Measurements from ENCODE around the gene NRN1L.

The NRN1L gene

GRCh38 chr16:67882374-67883145 lies 2.1 kb upstream of the NRN1L start:
- Mint-ChIP-seq H3K9me3 (no peaks in the 10 kb centered on the region), H3K36me3 (peaks cover 57 to 64% of the 10 kb centered on the region in 2 donors), H3K4me1 (peaks cover 4 to 14% of the 10 kb centered on the region in 2 donors), H3K4me3 (no peak overlapping the region), H3K27ac (no peak overlapping the region), H3K27me3 (no peaks in the 10 kb centered on the region)
- ATAC-seq (replicated peaks) (no peak), DNase-seq (no peak)

GRCh38 chr16:67883146-67883871 lies 1.4 kb upstream of the NRN1L start:
- H3K4me1 Mint-ChIP-seq: peaks cover 4 to 14% of the 10 kb centered on the region in 2 donors
- peak overlapping the region; percentile 3 for H3K27ac Mint-ChIP-seq
- no peaks in the 10 kb centered on the region for H3K9me3 Mint-ChIP-seq
- peaks cover 56 to 58% of the 10 kb centered on the region in 2 donors for H3K36me3 Mint-ChIP-seq
- DNase-seq: no peak
- no peaks in the 10 kb centered on the region for H3K27me3 Mint-ChIP-seq
- H3K4me3 Mint-ChIP-seq: no peak overlapping the region
- peak; percentile 7 to 10 for ATAC-seq (replicated peaks)

GRCh38 chr16:67883872-67884261 lies 818 bp upstream of the NRN1L start:
- H3K27ac Mint-ChIP-seq: no peak overlapping the region
- peaks cover 4 to 14% of the 10 kb centered on the region in 2 donors for H3K4me1 Mint-ChIP-seq
- no peaks in the 10 kb centered on the region for H3K27me3 Mint-ChIP-seq
- H3K4me3 Mint-ChIP-seq: no peak overlapping the region
- DNase-seq (peak; percentile 37), ATAC-seq (replicated peaks) (peak; percentile 89 to 92)
- H3K9me3 Mint-ChIP-seq: no peaks in the 10 kb centered on the region
- peaks cover 53 to 54% of the 10 kb centered on the region in 2 donors for H3K36me3 Mint-ChIP-seq

DNA sequence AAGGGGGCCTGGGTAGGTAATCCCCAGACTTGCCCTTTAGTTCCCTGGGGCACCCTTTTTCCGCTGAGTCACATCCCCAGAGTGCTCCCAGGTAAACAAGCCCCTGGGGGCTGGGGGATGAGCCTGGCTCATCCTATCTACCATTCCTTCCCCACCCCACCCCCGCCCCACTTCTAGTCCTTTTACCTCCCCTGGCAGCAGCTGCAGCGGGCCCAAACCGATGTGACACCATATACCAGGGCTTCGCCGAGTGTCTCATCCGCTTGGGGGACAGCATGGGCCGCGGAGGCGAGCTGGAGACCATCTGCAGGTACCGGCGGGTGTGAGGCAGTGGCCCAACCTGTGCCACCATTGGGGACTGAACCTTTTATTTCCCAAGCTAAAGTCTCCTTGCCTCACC lies 860 bp downstream of the NRN1L start:
- Mint-ChIP-seq H3K9me3 (no peaks in the 10 kb centered on the region), H3K36me3 (peaks cover 38 to 40% of the 10 kb centered on the region in 2 donors), H3K27ac (no peak overlapping the region), H3K27me3 (no peaks in the 10 kb centered on the region), H3K4me3 (no peak overlapping the region), H3K4me1 (peaks cover 4 to 14% of the 10 kb centered on the region in 2 donors)
- no peak for ATAC-seq (replicated peaks)
- no peak for DNase-seq

GRCh38 chr16:67885976-67886375 lies 1.3 kb downstream of the NRN1L start:
- Mint-ChIP-seq H3K9me3 (no peaks in the 10 kb centered on the region), H3K4me3 (no peak overlapping the region), H3K4me1 (peaks cover 4 to 14% of the 10 kb centered on the region in 2 donors), H3K27ac (no peak overlapping the region), H3K36me3 (peaks cover 33 to 38% of the 10 kb centered on the region in 2 donors), H3K27me3 (no peaks in the 10 kb centered on the region)
- ATAC-seq (replicated peaks) (no peak), DNase-seq (no peak)

GRCh38 chr16:67886387-67886786 lies 1.7 kb downstream of the NRN1L start:
- Mint-ChIP-seq H3K27me3 (no peaks in the 10 kb centered on the region), H3K27ac (no peak overlapping the region), H3K4me3 (no peak overlapping the region), H3K9me3 (no peaks in the 10 kb centered on the region), H3K4me1 (peaks cover 4 to 14% of the 10 kb centered on the region in 2 donors), H3K36me3 (peaks cover 29 to 34% of the 10 kb centered on the region in 2 donors)
- DNase-seq: no peak
- ATAC-seq (replicated peaks): no peak

DNA sequence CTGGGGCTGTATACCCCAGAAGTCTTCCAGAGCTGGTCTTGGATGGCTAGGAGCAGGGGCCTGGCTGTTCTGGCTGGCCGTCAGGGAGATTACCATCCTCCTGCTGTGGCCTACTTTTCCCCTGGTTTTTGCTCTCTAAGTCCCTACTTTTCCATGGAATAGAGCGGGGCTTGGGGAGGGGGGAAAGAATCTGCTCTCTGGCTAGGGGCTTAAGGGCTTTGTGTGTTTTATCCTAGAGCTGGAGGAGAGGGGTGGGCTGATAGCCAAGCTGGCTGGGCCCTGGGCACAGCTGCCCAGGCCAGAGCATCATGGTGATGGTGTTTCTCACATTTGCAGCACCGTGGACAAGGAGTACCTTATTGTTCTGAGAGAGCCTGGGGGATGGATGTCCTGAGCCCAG lies 3.6 kb downstream of the NRN1L start:
- Mint-ChIP-seq H3K27ac (no peak overlapping the region), H3K4me3 (no peak overlapping the region), H3K36me3 (peaks cover 13 to 18% of the 10 kb centered on the region in 2 donors), H3K27me3 (no peaks in the 10 kb centered on the region), H3K9me3 (no peaks in the 10 kb centered on the region), H3K4me1 (peaks cover 3 to 11% of the 10 kb centered on the region in 2 donors)
- ATAC-seq (replicated peaks) (no peak), DNase-seq (no peak)

GRCh38 chr16:67892375-67892774 lies 7.7 kb downstream of the NRN1L start:
- Mint-ChIP-seq H3K27ac (peak overlapping the region; percentile 62), H3K4me1 (peaks cover 17 to 20% of the 10 kb centered on the region in 2 donors), H3K4me3 (peak overlapping the region; percentile 91 to 95), H3K9me3 (no peaks in the 10 kb centered on the region), H3K36me3 (peaks cover 0 to 3% of the 10 kb centered on the region in 2 donors), H3K27me3 (no peaks in the 10 kb centered on the region)
- no peak for ATAC-seq (replicated peaks)
- no peak for DNase-seq

DNA sequence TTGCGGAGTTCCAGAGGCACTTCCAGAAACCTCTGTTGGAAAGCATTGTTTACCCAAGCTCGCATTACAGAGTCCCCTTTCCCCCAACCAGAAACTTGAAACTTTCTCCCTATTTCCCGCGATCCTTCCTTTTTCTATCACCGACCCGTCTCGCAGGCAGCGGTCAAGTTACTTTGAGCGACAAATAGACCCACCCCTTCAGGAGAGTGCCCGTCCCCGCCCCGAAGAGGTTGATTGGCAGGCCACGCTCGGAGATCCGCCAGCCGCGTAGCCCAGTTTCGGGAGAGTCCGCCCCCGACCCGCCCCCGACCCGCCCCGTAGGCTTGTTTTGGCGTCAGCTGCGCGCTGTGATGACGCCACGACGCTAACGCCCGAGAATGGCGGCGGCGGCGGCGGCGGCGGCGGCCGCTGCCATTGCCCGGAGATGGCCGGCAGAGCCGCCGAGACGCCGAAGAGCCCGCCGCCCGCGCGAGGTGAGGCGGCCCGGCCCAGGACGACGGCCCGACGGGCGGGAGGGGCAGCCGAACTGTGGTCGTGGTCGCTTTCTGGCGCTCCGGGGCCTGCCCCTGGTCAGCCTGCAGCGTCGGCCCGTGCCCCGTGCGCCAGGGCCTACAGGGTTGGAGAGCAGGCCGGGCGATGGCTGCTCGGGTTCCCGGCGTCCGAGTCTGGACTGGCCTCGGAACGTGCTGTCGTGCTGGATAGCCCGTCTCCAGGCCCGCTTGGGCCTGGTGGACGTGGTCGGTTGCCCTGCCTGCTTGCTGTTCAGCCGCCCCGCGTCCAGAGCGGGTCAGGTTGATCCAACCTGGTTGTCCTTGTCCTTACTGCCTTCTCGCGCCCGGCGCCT lies 8.4 kb downstream of the NRN1L start, which contains the start of gene PSKH1:
Gene PSKH1, plus strand, starts transcription at position 356 of the 844 bp plus-strand sequence. CDS start 15,496 bp downstream, outside the sequence.
- Mint-ChIP-seq H3K4me1 (peaks cover 17 to 24% of the 10 kb centered on the region in 2 donors), H3K4me3 (peak within 1 kb of the TSS; percentile 91 to 95)

DNA sequence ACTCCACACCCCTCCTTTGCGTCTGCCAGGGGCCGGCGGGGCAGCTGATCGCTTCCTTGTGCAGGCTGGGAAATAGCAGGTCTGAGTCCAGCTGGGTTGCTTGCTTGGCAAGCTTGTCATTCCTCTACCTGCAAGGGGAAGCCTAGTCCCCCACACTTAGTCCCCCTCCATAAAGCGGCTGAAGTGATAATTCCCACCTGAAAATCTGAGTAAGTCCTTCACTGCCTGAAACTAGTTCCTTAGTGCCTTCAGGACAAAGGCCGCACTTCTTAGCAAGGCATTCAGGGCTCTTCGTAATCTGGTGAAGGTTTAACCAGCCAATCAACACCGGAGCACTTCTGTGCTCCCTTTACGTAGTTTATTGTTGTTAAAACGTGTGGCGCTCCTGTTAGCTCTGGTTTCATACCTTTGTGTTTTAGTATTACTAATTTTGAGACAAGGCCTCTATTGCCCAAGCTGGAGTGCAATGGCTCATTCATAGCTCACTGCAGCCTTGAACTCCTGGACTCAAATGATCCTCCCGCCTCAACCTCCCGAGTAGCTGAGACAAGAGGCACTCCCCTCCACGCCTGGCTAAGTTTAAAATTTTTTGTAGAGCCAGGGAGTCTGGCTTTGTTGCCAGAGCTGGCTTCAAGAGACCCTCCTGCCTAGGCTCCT lies 9.2 kb downstream of the NRN1L start:
- Mint-ChIP-seq H3K4me3 (peak overlapping the region; percentile 91 to 95), H3K27ac (peak overlapping the region; percentile 98), H3K4me1 (peaks cover 18 to 24% of the 10 kb centered on the region in 2 donors), H3K27me3 (no peaks in the 10 kb centered on the region), H3K36me3 (peaks cover 0 to 3% of the 10 kb centered on the region in 2 donors), H3K9me3 (no peaks in the 10 kb centered on the region)
- DNase-seq: no peak
- no peak for ATAC-seq (replicated peaks)

More for the DNA sequence above, 8.4 kb downstream of the NRN1L start, which contains the start of gene PSKH1:
- peak within 1 kb of the TSS; percentile 98 for H3K27ac Mint-ChIP-seq
- ATAC-seq (replicated peaks) (peak; percentile 98), DNase-seq (peak; percentile 89)
- H3K27me3 Mint-ChIP-seq: no peaks in the 10 kb centered on the region
- H3K9me3 Mint-ChIP-seq: no peaks in the 10 kb centered on the region
- peaks cover 0 to 3% of the 10 kb centered on the region in 2 donors for H3K36me3 Mint-ChIP-seq

DNA sequence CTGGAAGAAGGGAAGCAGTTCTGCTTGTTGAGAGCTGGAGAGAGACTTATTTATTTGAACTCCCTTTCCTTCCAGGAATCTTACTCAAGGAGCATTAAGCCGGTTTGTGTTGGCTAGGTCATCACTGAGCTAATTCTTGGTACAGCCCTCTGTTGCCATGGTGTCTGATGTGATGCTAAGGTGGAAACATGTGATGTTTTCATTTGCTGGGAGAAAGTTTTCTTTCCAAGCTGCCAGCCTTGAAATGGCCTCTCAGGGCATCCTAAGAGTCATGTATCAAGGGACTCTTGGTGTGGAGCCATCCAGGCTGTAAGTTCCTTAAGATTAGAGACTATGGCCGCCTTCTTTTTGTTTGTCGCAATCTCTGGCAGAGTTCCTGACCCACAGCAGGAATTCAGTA lies 12.5 kb downstream of the NRN1L start:
- Mint-ChIP-seq H3K36me3 (peaks cover 3% of the 10 kb centered on the region in 2 donors), H3K9me3 (no peaks in the 10 kb centered on the region), H3K27me3 (no peaks in the 10 kb centered on the region), H3K27ac (no peak overlapping the region), H3K4me3 (no peak overlapping the region), H3K4me1 (peaks cover 26 to 39% of the 10 kb centered on the region in 2 donors)
- ATAC-seq (replicated peaks) (no peak), DNase-seq (no peak)

DNA sequence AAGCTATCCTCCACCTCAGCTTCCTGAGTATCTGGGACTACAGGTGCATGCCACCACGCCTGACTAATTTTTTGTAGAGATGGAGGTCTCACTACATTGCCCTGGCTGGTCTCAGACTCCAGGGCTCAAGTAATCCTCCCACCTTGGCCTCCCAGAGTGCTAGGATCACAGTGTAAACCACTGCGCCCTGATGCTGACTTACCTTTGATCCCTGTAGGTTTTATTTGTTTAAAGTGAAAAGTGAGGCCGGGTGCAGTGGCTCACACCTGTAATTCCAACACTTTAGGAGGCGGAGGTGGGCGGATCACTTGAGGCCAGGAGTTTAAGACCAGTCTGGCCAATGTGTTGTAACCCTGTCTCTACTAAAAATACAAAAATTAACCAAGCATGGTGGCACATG lies 17.0 kb downstream of the NRN1L start:
- Mint-ChIP-seq H3K4me3 (no peak overlapping the region), H3K27me3 (no peaks in the 10 kb centered on the region), H3K4me1 (peaks cover 15 to 30% of the 10 kb centered on the region in 2 donors), H3K27ac (no peak overlapping the region), H3K9me3 (no peaks in the 10 kb centered on the region), H3K36me3 (peaks cover 15 to 16% of the 10 kb centered on the region in 2 donors)
- DNase-seq (no peak), ATAC-seq (replicated peaks) (no peak)

GRCh38 chr16:67902831-67903230 lies 18.1 kb downstream of the NRN1L start:
- H3K36me3 Mint-ChIP-seq: peaks cover 15 to 18% of the 10 kb centered on the region in 2 donors
- ATAC-seq (replicated peaks): no peak
- H3K27ac Mint-ChIP-seq: no peak overlapping the region
- no peaks in the 10 kb centered on the region for H3K27me3 Mint-ChIP-seq
- no peak overlapping the region for H3K4me3 Mint-ChIP-seq
- DNase-seq: no peak
- H3K4me1 Mint-ChIP-seq: peaks cover 14 to 23% of the 10 kb centered on the region in 2 donors
- no peaks in the 10 kb centered on the region for H3K9me3 Mint-ChIP-seq
